Immature natural killer cell (primary cell): ENCODE measurements around the gene POLR3GL. TPM values are rescaled to one million over a fixed set of nuclear protein-coding genes. Genes with fewer than 3 reads are reported as not detected.
"Not testable (repeated sequence)": the region's sequence is repeated elsewhere in the genome, so short reads cannot be mapped to it uniquely, and the experiment has no call there.

Source experiments
- DNase-seq, 3 donors: peaks; one replicate each; pipeline ENCODE4 v3.0.0; 2022; ENCODE audit warnings: mixed read lengths in 1 of 3
- H3K27ac Mint-ChIP-seq, 6 donors: one replicate each; pipeline ENCODE4 v1.8.0; 2020; ENCODE audit warnings: mixed read lengths in 6 of 6, mild to moderate bottlenecking in 5 of 6, inconsistent platforms in 4 of 6, moderate library complexity in 3 of 6
- H3K27me3 Mint-ChIP-seq, 3 donors: one replicate each; pipeline ENCODE4 v1.8.0; 2020 to 2021; ENCODE audit warnings: low read depth in 3 of 3, mild to moderate bottlenecking in 3 of 3, mixed read lengths in 3 of 3, moderate library complexity in 3 of 3, inconsistent platforms in 1 of 3
- H3K36me3 Mint-ChIP-seq, 3 donors: one replicate each; pipeline ENCODE4 v1.8.0; 2020; ENCODE audit warnings: mixed read lengths in 3 of 3, inconsistent platforms in 2 of 3, mild to moderate bottlenecking in 2 of 3
- H3K4me1 Mint-ChIP-seq, 2 donors: one replicate each; pipeline ENCODE4 v1.8.0; 2020; ENCODE audit warnings: inconsistent platforms in 2 of 2, mild to moderate bottlenecking in 2 of 2, mixed read lengths in 2 of 2, moderate library complexity in 1 of 2
- H3K4me3 Mint-ChIP-seq, 5 donors: one replicate each; pipeline ENCODE4 v1.8.0; 2020; ENCODE audit warnings: mild to moderate bottlenecking in 5 of 5, mixed read lengths in 5 of 5, inconsistent platforms in 3 of 5, moderate library complexity in 3 of 5
- H3K9me3 Mint-ChIP-seq, 6 donors: one replicate each; pipeline ENCODE4 v1.8.0; 2020; ENCODE audit warnings: mild to moderate bottlenecking in 6 of 6, mixed read lengths in 6 of 6, inconsistent platforms in 4 of 6, moderate library complexity in 3 of 6
- polyA plus RNA-seq, 3 donors: library from polyadenylated mRNA; unstranded; fragments of 300-500 nt; fragmentation: Illumina TruSeq; gene quantifications; one replicate each; pipeline ENCODE4 v1.2.3, GENCODE V29; 2021

The POLR3GL gene
- polyA plus RNA-seq, 3 donors from 2014 or later: 112 to 207 (median 119) TPM

- Mint-ChIP-seq H3K4me1 (peaks cover 38 to 44% of the 10 kb centered on the region in 2 donors), H3K27ac (peak overlapping the region; percentile 92 to 97 (median 92)), H3K36me3 (peaks cover 6 to 14% (median 10%) of the 10 kb centered on the region in 3 donors), H3K4me3 (peak overlapping the region; percentile 78 to 88 (median 80))
- peak; percentile 61 to 65 (median 65) for DNase-seq
- not testable (repeated sequence) for H3K9me3 Mint-ChIP-seq, H3K27me3 Mint-ChIP-seq
Measured at GRCh38 chr1:145932522-145933009, 31.9 kb upstream of the POLR3GL start.

DNA sequence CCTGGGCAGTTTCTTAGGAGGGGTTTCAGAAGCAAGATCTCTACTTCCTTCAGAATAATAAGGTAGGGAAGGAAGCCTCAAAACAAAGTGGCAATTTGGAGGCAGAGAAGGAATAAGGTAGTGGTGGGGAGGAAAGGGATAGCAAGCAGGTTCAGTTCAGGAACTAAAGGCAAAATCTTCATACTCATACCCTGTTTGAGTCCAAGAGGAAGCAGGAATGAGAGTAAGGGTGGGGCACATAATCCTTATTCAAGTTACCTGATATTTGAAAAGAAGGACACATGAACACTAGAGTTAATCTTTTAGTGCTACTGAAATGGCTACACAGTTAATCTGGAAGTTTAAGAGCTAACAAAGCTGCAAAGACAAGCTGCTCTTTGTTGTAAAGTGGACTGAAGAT, 28.8 kb upstream of the POLR3GL start:
- Mint-ChIP-seq H3K4me1 (peaks cover 27 to 34% of the 10 kb centered on the region in 2 donors), H3K27ac (peak overlapping the region in 3 of 6 donors; percentile 10 to 46 (median 16)), H3K4me3 (no peak overlapping the region), H3K9me3 (no peaks in the 10 kb centered on the region), H3K36me3 (peaks cover 6 to 14% (median 10%) of the 10 kb centered on the region in 3 donors), H3K27me3 (peaks cover 0 to 6% (median 5%) of the 10 kb centered on the region in 3 donors)
- no peak for DNase-seq

GRCh38 chr1:145936247-145936646, 28.2 kb upstream of the POLR3GL start:
- Mint-ChIP-seq H3K4me1 (peaks cover 23 to 29% of the 10 kb centered on the region in 2 donors), H3K27ac (peak overlapping the region in 3 of 6 donors; percentile 10 to 34 (median 24)), H3K27me3 (peaks cover 0 to 5% (median 4%) of the 10 kb centered on the region in 3 donors), H3K9me3 (no peaks in the 10 kb centered on the region), H3K36me3 (peaks cover 6 to 14% (median 10%) of the 10 kb centered on the region in 3 donors), H3K4me3 (no peak overlapping the region)
- no peak for DNase-seq

DNA sequence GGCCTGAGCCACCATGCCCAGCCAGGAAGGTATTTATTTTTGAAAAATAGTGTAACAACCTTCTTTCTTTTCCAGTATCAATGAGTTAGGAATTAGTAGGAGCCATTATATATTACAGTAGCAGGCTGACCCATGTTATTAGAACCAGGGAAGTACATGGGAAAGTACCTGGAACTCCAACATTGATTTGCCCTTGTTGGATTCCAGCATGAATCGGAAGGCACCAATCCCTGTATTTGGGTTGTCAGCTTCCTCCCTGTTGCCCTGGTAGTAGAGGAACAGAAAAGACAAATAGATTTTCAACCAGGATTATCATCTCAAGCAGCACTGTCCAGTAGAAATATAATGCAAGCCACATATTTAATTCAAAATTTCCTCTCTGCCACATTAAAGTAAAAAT, 27.1 kb upstream of the POLR3GL start:
- Mint-ChIP-seq H3K4me1 (peaks cover 14 to 17% of the 10 kb centered on the region in 2 donors), H3K36me3 (peaks cover 13 to 24% (median 16%) of the 10 kb centered on the region in 3 donors), H3K27me3 (peaks cover 0 to 3% (median 3%) of the 10 kb centered on the region in 3 donors), H3K27ac (peak overlapping the region in 1 of 6 donors; percentile 13), H3K4me3 (no peak overlapping the region), H3K9me3 (no peaks in the 10 kb centered on the region)
- DNase-seq: no peak

GRCh38 chr1:145942405-145942804, 22.1 kb upstream of the POLR3GL start:
- H3K4me3 Mint-ChIP-seq: no peak overlapping the region
- H3K4me1 Mint-ChIP-seq: no peaks in the 10 kb centered on the region
- peaks cover 10 to 27% (median 18%) of the 10 kb centered on the region in 3 donors for H3K36me3 Mint-ChIP-seq
- H3K27me3 Mint-ChIP-seq: no peaks in the 10 kb centered on the region
- H3K9me3 Mint-ChIP-seq: no peaks in the 10 kb centered on the region
- no peak for DNase-seq
- H3K27ac Mint-ChIP-seq: peak overlapping the region in 2 of 6 donors; percentile 22 to 28

DNA sequence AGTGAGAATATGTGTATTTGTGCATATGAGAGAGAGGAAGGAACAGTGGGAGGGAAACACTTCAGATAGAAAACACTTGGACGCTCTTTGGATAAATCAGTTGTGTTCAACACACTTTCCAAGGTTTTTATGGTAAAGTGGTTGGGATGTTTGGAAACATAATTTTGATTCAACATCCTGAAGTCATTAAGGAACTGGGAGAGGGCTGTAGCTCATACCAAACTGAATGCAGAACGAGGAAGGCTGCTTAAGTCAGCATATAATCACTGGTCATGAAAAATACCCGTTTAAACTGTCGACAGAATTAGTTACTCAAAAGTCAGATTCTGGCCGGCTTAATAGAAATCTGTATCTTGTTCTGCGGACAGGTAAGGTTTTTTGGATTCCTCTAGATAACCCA, 21.6 kb upstream of the POLR3GL start:
- H3K27ac Mint-ChIP-seq: peak overlapping the region in 1 of 6 donors; percentile 28
- no peaks in the 10 kb centered on the region for H3K27me3 Mint-ChIP-seq
- no peak for DNase-seq
- no peaks in the 10 kb centered on the region for H3K4me1 Mint-ChIP-seq
- peaks cover 9 to 27% (median 18%) of the 10 kb centered on the region in 3 donors for H3K36me3 Mint-ChIP-seq
- H3K4me3 Mint-ChIP-seq: no peak overlapping the region
- no peaks in the 10 kb centered on the region for H3K9me3 Mint-ChIP-seq

- Mint-ChIP-seq H3K27me3 (no peaks in the 10 kb centered on the region), H3K9me3 (no peaks in the 10 kb centered on the region), H3K27ac (peak overlapping the region in 3 of 6 donors; percentile 6 to 52 (median 26)), H3K4me1 (peaks cover 4 to 7% of the 10 kb centered on the region in 2 donors), H3K4me3 (no peak overlapping the region), H3K36me3 (peaks cover 9 to 27% (median 21%) of the 10 kb centered on the region in 3 donors)
- DNase-seq: no peak
Measured at GRCh38 chr1:145944532-145944931, 20.0 kb upstream of the POLR3GL start.

DNA sequence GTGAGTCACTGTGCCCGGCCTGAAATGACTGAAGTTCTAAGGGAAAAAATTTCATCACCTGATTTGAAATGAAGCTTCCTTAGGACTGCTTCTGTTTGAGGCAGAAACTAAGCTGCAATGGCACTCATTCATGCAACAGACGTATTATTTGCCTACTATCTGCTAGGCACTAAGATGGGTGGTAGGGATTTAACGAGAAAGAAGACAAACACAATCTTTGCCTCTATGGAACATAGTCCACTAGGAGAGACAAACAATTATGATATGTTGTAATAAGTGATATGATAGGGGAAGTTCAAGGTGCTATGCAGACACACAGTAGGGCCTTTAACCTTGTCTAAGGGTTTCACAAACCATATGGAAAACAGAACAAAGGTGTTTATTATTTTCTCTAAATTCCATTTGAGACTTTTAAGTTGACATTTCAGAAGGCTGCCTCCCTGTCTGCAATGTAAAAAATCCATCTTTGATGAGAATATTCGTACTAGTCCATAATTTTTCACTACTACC, 18.0 kb upstream of the POLR3GL start:
- DNase-seq: no peak
- no peaks in the 10 kb centered on the region for H3K9me3 Mint-ChIP-seq
- H3K4me3 Mint-ChIP-seq: no peak overlapping the region
- H3K27ac Mint-ChIP-seq: peak overlapping the region in 1 of 6 donors; percentile 21
- peaks cover 9 to 26% (median 18%) of the 10 kb centered on the region in 3 donors for H3K36me3 Mint-ChIP-seq
- H3K4me1 Mint-ChIP-seq: peaks cover 20 to 26% of the 10 kb centered on the region in 2 donors
- no peaks in the 10 kb centered on the region for H3K27me3 Mint-ChIP-seq

GRCh38 chr1:145947551-145947950, 16.9 kb upstream of the POLR3GL start:
- H3K27ac Mint-ChIP-seq: no peak overlapping the region
- no peak overlapping the region for H3K4me3 Mint-ChIP-seq
- DNase-seq: no peak
- H3K9me3 Mint-ChIP-seq: no peaks in the 10 kb centered on the region
- H3K36me3 Mint-ChIP-seq: peaks cover 3 to 16% (median 13%) of the 10 kb centered on the region in 3 donors
- no peaks in the 10 kb centered on the region for H3K27me3 Mint-ChIP-seq
- H3K4me1 Mint-ChIP-seq: peaks cover 27 to 34% of the 10 kb centered on the region in 2 donors

GRCh38 chr1:145949219-145949618, 15.3 kb upstream of the POLR3GL start:
- DNase-seq: no peak
- Mint-ChIP-seq H3K4me3 (peak overlapping the region in 1 of 5 donors; percentile 27), H3K27me3 (no peaks in the 10 kb centered on the region), H3K36me3 (peaks cover 3 to 6% (median 6%) of the 10 kb centered on the region in 3 donors), H3K27ac (peak overlapping the region in 3 of 6 donors; percentile 29 to 87 (median 84)), H3K4me1 (peaks cover 36 to 46% of the 10 kb centered on the region in 2 donors), H3K9me3 (no peaks in the 10 kb centered on the region)

DNA sequence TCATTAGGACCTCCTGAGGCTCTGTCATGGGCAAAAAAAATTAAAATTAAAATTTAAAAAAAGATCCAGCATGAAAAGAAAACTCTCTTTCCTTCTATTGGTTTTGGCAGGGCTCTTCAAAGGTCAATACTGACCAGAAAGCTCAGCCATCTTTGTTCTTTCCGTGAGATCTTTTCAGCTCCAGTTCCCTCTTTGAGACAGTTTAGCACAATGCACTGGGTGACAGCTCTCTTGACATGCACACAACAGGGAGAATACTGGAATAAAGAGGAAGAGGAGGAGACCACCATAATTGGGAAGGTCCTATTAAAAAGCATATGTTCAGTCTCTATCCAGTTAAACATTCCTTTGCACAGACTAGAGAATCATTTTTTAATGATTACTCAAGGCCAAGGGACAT, 13.0 kb upstream of the POLR3GL start:
- no peak for DNase-seq
- H3K27ac Mint-ChIP-seq: peak overlapping the region in 2 of 6 donors; percentile 21 to 58
- H3K4me3 Mint-ChIP-seq: no peak overlapping the region
- no peaks in the 10 kb centered on the region for H3K9me3 Mint-ChIP-seq
- H3K4me1 Mint-ChIP-seq: peaks cover 59 to 69% of the 10 kb centered on the region in 2 donors
- peaks cover 0 to 6% (median 0%) of the 10 kb centered on the region in 3 donors for H3K36me3 Mint-ChIP-seq
- H3K27me3 Mint-ChIP-seq: no peaks in the 10 kb centered on the region

DNA sequence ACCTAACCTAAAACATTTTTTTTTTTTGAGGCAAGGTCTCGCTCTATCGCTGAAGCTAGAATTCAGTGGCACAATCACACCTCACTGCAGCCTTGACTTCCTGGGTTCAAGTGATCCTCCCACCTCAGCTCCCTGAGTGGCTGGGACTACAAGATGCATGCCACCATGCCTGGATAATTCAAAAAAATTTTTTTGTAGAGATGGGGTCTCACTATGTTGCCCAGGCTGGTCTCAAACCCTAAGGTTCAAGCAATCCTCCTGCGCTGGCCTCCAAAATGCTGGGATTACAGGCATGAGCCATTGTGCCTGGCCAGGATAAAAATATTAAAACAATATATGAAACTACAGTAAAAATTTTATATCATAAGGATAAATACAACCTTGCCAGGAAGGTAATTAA, 11.6 kb upstream of the POLR3GL start:
- Mint-ChIP-seq H3K27ac (no peak overlapping the region), H3K27me3 (peaks cover 0 to 4% (median 0%) of the 10 kb centered on the region in 3 donors), H3K9me3 (no peaks in the 10 kb centered on the region), H3K36me3 (peaks cover 0 to 3% (median 0%) of the 10 kb centered on the region in 3 donors), H3K4me3 (no peak overlapping the region), H3K4me1 (peaks cover 69 to 79% of the 10 kb centered on the region in 2 donors)
- no peak for DNase-seq

DNA sequence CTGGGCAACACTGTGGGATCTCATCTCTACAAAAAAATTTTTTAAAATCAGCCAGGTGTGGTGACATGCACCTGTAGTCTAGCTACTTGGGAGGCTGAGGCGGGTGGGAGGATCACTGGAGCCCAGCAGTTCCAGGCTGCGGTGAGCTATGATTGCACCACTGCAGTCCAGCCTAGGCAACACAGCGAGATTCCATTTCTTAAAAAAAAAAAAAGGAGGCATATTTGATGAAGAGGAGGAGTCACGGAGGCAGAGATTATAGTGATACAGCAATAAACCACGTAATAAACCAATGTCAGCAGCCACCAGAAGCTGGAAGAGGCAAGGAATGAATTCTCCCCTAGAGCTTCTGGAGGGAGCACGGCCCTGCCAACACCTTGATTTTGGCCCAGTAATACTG, 10.6 kb upstream of the POLR3GL start:
- Mint-ChIP-seq H3K27ac (peak overlapping the region in 1 of 6 donors; percentile 25), H3K4me3 (peak overlapping the region in 1 of 5 donors; percentile 33), H3K4me1 (peaks cover 79 to 87% of the 10 kb centered on the region in 2 donors), H3K36me3 (peaks cover 0 to 3% (median 0%) of the 10 kb centered on the region in 3 donors), H3K27me3 (peaks cover 0 to 4% (median 0%) of the 10 kb centered on the region in 3 donors), H3K9me3 (no peaks in the 10 kb centered on the region)
- no peak for DNase-seq

DNA sequence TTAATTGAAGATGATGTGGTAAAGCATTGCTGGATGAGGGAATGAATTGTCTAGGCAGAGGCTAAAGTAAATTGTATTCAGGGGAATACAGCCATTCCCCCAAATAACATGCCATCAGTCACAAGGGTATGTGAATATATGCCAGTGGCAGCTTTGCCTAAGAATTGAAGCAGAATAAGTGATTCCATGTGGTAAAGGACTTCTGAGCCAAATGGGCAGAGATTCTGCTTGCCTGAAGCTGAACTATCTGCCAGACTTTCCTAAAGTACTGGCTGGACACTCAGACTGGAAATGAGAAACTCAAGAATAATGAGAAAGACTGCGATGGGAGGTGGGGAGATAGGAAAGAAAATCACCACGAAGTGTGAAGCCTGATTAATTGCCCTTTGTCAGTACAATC, 9.1 kb upstream of the POLR3GL start:
- H3K27me3 Mint-ChIP-seq: peaks cover 0 to 5% (median 2%) of the 10 kb centered on the region in 3 donors
- H3K36me3 Mint-ChIP-seq: no peaks in the 10 kb centered on the region
- H3K27ac Mint-ChIP-seq: peak overlapping the region; percentile 1 to 94 (median 33)
- no peaks in the 10 kb centered on the region for H3K9me3 Mint-ChIP-seq
- peak overlapping the region in 3 of 5 donors; percentile 9 to 22 (median 13) for H3K4me3 Mint-ChIP-seq
- peaks cover 81 to 87% of the 10 kb centered on the region in 2 donors for H3K4me1 Mint-ChIP-seq
- no peak for DNase-seq
